ENCODE results near the gene SLC17A1.

Gene SLC17A1

DNA sequence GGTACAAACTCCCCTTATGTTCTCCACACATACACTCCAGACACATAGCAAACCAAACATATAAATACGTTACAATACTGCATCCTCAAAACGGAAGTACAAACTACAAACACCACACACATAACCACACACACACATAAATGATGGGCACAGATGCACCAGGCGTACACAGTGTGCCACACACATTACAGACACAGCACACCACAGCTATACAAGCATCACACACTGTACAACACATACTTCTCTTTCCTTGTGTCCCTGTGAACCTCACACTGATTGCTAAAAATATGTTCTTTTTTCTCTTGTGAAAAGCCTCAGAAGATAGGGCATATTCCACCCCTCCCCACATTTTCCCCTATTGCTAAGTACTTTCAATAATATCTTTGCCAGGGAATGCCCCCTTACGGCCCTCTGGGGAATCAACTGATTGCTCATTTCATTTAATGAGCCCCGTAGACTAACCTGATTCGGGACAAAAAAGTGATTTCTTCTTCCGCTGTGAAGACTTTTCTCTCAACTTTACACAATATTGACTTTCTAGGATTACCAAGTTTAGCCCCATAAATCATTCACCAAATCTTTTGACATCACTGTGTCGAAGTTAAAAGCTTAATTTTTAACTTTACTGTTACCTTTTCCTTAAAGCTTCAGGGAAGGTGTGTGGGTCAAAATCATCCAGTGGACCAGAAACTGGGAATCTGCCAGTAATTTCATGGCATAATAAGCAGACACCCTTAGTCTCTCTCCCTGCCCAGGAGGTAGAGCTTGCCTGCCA is at the start of gene SLC17A1:
Gene SLC17A1, minus strand, starts transcription at position 521 of the 775 bp plus-strand sequence. CDS start 1,495 bp downstream, outside the sequence.
- no peak for DNase-seq (ENCODE audit: low read depth)

- no peak for DNase-seq (ENCODE audit: low read depth)
Measured at GRCh38 chr6:25880601-25881000, 48.7 kb upstream of the SLC17A1 start.

DNA sequence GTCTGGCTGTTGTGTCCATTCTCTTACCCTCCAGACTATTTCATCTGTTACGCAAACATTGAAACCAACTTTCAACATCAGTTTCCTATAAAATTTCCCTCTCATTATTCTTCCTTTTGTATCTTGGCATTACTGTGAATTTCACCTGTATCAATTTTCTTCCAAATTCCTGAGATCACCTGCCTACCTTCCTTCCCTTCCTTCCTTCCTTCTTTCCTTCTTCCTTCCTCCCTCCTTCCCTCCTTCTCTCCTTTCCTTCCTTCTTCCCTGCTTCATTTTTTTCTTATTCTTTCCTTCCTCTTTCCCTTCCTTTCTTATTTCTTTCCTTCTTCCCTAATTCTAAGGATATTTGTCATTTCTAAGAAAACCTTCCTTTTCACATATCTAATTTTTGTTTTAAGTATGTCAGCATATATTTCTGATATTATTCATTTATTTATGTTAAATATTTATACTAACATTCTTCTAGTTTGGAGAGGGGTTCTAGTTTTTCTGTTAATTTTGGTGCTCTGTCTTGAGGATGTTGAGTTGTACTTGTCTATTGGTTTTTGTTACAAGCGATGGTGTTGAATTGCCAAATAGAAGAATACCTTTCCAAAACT is 47.0 kb upstream of the SLC17A1 start:
- no peak for DNase-seq (ENCODE audit: low read depth)

GRCh38 chr6:25875926-25876602 is 44.2 kb upstream of the SLC17A1 start:
- no peak for DNase-seq (ENCODE audit: low read depth)

GRCh38 chr6:25875563-25875905 is 43.7 kb upstream of the SLC17A1 start:
- no peak for DNase-seq (ENCODE audit: low read depth)

GRCh38 chr6:25874822-25875562 is 43.1 kb upstream of the SLC17A1 start:
- DNase-seq (ENCODE audit: low read depth), result no peak

GRCh38 chr6:25874118-25874517 is 42.3 kb upstream of the SLC17A1 start, which contains the start of gene SLC17A3:
Gene SLC17A3, minus strand, starts transcription at chr6:25874243. Its CDS starts 5,856 bp downstream, at chr6:25868387.
- no peak for DNase-seq (ENCODE audit: low read depth)

DNA sequence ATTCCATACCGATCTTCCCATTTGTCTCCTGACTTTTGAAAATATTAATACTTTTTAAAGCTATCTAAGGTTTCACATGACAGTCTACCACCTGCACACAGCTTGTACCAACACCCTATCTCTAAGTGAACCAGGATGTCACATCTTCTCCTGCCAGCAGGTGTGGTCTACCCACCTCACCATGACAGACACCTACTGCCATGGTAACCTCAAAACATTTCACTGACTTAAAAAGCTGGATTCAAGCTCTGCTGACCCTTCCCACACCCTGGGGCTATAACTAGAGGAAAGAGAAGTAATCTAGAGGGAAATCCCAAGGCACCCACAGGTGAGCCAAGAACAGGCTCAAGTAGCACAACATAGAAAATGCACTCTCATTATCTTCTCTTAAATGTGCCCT is 41.0 kb upstream of the SLC17A1 start:
- no peak for DNase-seq (ENCODE audit: low read depth)

DNA sequence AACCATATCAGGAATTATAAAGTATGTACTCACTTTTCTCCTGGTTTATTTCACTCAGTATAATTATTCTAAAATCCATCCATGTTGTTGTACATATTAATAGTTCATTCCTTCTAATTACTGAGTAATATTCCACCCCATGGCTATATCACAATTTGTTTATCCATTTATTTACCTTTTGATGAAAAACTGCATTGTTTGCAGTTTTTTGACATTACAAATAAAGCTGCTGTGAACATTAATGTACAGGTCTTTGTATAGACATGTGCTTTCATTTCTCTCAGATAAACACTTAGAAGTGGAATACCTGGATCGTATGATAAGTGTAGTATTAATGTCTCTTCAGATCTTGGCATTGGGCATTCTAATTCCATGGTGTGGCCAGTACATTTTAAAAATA is 38.0 kb upstream of the SLC17A1 start:
- DNase-seq (ENCODE audit: low read depth), result no peak

DNA sequence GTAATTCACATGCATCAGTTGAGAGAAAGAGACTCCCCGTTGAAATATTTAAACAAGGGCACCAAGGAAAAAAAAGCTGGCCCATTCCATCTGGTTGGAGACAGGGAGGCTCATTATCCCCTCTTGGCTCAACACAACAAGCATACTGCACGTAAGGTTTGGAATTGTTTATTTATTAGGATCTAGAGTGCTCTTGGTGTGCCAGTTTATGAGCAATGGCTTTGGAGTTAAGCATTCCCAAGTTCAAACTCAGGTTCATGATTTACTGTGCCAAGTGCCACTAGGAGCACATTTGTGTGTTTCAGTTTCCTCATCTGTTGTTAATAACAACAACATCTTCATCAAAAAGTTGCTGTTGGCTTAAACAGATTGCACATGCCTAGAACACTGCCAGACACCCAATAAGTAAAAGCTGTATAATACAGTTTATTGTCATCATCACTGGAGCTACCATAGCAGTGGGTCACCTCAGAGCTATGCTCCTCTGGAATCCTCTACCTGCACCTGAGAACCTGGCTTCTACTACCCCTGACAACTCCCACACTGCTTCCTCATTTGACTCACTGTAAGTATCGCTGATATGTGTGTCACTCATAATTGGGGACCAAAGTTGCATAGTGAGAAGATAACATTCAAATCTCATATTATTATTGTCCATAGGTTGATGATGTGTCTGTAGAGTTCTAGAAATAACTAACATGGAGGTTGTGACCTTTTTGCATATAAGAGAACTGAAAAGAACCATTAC is 36.8 kb upstream of the SLC17A1 start:
- DNase-seq (ENCODE audit: low read depth), result no peak

- no peak for DNase-seq (ENCODE audit: low read depth)
Measured at GRCh38 chr6:25866011-25866410, 34.2 kb upstream of the SLC17A1 start.

GRCh38 chr6:25863360-25863759 is 31.5 kb upstream of the SLC17A1 start:
- no peak for DNase-seq (ENCODE audit: low read depth)

GRCh38 chr6:25862199-25862598 is 30.3 kb upstream of the SLC17A1 start:
- DNase-seq (ENCODE audit: low read depth), result no peak

- no peak for DNase-seq (ENCODE audit: low read depth)
Measured at GRCh38 chr6:25852756-25853155, 20.9 kb upstream of the SLC17A1 start.

GRCh38 chr6:25851961-25852360 is 20.1 kb upstream of the SLC17A1 start:
- no peak for DNase-seq (ENCODE audit: low read depth)

DNA sequence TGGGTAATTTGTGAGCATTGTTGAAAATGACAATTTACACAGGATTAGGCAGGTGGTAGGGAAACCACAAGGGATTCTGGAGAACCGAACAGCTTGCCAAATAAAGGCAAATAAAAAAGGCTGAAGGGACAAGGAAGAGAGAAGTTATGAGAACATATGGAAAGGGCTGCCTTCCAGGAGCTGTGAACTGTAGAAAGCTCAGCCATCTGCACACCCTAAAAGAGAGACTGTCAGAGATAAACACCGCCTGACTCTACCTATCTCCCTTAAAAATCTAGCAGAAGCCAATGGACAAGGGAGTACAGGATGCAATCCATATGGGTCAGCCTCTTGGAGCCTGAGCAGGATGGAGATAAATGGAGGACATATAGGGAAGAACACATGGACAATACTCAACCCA is 12.7 kb upstream of the SLC17A1 start:
- no peak for DNase-seq (ENCODE audit: low read depth)

DNA sequence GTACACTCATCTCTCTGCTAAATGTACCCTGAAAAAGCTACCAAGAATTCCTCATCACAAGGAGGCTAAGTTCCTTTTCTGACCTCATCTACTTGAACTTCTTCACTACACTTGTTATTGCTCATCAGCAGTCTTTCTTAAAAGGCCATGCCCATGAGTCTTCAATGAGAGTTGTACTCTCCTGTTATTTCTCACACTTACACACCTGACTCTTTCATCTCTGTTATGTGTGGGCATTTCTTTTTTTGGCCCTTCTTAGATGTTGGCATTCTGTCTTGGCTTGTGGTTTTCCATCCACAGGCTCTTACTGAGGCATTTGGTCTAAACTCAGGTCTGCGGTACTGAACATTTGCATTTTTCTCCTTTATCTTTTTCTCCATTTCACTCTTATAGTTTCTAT is 10.7 kb upstream of the SLC17A1 start:
- no peak for DNase-seq (ENCODE audit: low read depth)

DNA sequence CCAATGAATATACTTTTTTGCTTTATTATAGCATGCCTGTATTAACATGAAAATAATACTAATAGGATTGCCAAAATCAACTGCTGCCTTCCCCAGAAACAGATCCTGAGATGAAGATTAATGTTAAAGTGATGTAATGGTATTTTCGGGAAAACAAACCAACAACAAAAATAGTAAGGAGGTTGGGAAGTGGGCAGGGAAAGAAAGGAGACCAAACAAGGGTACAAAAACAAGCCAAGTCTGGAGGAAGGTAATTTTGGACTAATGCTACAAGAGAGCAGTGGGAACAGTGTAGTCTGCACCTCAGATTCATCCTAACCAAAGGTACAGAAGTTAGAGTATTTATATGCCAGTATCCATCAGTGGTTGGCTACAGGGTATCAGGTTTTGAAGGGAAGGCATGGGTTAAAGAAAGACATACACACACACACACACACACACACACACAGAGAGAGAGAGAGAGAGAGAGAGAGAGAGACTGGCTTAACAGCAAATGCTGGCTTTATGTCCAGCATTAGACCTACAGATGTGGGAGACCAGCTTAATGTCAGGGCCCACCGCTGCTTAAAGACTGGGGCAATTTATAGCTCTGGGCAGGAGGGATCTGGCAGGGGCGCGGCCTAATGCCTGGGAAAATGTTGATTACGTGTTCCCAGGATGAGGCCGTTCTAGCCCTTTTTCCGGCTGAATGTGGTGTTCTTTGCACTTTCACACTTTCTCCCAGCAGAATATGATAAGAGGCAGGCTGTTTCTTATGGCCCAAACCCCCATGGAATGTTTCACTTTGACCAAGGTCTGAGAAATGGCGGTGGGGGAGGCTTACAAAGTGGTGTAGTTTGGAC is 3.8 kb upstream of the SLC17A1 start:
- no peak for DNase-seq (ENCODE audit: low read depth)

- DNase-seq (ENCODE audit: low read depth), result no peak
Measured at GRCh38 chr6:25834950-25835349, 3.1 kb upstream of the SLC17A1 start.

GRCh38 chr6:25833136-25833535 is 1.3 kb upstream of the SLC17A1 start:
- DNase-seq (ENCODE audit: low read depth), result no peak

GRCh38 chr6:25832670-25833069 is 818 bp upstream of the SLC17A1 start:
- DNase-seq (ENCODE audit: low read depth), result no peak
